Lower lobe of right lung (tissue), 2 donors: Measurements from ENCODE around the gene SLIT1. TPM values are rescaled to one million over a fixed set of nuclear protein-coding genes. Genes with fewer than 3 reads are reported as not detected.
A peak's percentile ranks its signal among the peaks of the same experiment; 100 is the strongest.

Source experiments
- ATAC-seq, 2 donors: fragments of 200-7000 bp; cut with Tn5 transposase; one replicate each; pipeline ENCODE4 v1.9.1; 2020 to 2022; ENCODE audit warnings: mild to moderate bottlenecking in 2 of 2, moderate library complexity in 2 of 2
- DNase-seq: peaks from one replicate; pipeline ENCODE4 v3.0.0-alpha.2; 2020
- H3K27ac ChIP-seq: fragments of 200-600 bp; one replicate; pipeline ENCODE4 v1.8.0; 2022
- H3K27me3 ChIP-seq: fragments of 200-600 bp; one replicate; pipeline ENCODE4 v1.8.0; 2022; ENCODE audit warnings: low read depth
- H3K36me3 ChIP-seq: fragments of 200-600 bp; one replicate; pipeline ENCODE4 v1.8.0; 2022; ENCODE audit warnings: mild to moderate bottlenecking
- H3K4me1 ChIP-seq: fragments of 200-600 bp; one replicate; pipeline ENCODE4 v1.8.0; 2022
- H3K4me3 ChIP-seq: fragments of 200-600 bp; one replicate; pipeline ENCODE4 v1.8.0; 2022; ENCODE audit warnings: mild to moderate bottlenecking
- H3K9me3 ChIP-seq: fragments of 200-600 bp; one replicate; pipeline ENCODE4 v1.8.0; 2022
- intact Hi-C: fragments of 100-400 bp; cut with DNase I; formaldehyde crosslinking; loops from one replicate; pipeline ENCODE4 v1.11.0; 2022
- total RNA-seq: library from RNA; stranded (reverse); fragmentation: NEBNext Ultra II Directional; extraction: Animal tissue kit (Norgen Biotek cat#: 25700); gene quantifications from one replicate; pipeline ENCODE4 v1.2.1, GENCODE V29; 2021
- TF ChIP-seq, protein P1 (sequence below): fragments of 200-600 bp; IDR thresholded peaks from one replicate; pipeline ENCODE4 v1.8.0; 2022; ENCODE audit warnings: antibody characterized with exemption, mild to moderate bottlenecking
- donor health status: DM: no; HTN: yes; CAD: no; lungs with severe emphysema.

SLIT1 gene
- total RNA-seq, 1 donor from 2014 or later, result 0.41 TPM

GRCh38 chr10:97059872-97060205 lies 125.9 kb downstream of the SLIT1 start:
- no peak overlapping the region for H3K4me3 ChIP-seq
- no peaks in the 10 kb centered on the region for H3K4me1 ChIP-seq
- H3K9me3 ChIP-seq, result no peaks in the 10 kb centered on the region
- no peak overlapping the region for H3K27ac ChIP-seq
- intact Hi-C loops, result no loop called here
- DNase-seq (no peak), ATAC-seq (no peak)
- TF ChIP-seq, protein P1, sequence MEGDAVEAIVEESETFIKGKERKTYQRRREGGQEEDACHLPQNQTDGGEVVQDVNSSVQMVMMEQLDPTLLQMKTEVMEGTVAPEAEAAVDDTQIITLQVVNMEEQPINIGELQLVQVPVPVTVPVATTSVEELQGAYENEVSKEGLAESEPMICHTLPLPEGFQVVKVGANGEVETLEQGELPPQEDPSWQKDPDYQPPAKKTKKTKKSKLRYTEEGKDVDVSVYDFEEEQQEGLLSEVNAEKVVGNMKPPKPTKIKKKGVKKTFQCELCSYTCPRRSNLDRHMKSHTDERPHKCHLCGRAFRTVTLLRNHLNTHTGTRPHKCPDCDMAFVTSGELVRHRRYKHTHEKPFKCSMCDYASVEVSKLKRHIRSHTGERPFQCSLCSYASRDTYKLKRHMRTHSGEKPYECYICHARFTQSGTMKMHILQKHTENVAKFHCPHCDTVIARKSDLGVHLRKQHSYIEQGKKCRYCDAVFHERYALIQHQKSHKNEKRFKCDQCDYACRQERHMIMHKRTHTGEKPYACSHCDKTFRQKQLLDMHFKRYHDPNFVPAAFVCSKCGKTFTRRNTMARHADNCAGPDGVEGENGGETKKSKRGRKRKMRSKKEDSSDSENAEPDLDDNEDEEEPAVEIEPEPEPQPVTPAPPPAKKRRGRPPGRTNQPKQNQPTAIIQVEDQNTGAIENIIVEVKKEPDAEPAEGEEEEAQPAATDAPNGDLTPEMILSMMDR, result no peak
- H3K36me3 ChIP-seq, result no peaks in the 10 kb centered on the region
- H3K27me3 ChIP-seq, result no peaks in the 10 kb centered on the region

DNA sequence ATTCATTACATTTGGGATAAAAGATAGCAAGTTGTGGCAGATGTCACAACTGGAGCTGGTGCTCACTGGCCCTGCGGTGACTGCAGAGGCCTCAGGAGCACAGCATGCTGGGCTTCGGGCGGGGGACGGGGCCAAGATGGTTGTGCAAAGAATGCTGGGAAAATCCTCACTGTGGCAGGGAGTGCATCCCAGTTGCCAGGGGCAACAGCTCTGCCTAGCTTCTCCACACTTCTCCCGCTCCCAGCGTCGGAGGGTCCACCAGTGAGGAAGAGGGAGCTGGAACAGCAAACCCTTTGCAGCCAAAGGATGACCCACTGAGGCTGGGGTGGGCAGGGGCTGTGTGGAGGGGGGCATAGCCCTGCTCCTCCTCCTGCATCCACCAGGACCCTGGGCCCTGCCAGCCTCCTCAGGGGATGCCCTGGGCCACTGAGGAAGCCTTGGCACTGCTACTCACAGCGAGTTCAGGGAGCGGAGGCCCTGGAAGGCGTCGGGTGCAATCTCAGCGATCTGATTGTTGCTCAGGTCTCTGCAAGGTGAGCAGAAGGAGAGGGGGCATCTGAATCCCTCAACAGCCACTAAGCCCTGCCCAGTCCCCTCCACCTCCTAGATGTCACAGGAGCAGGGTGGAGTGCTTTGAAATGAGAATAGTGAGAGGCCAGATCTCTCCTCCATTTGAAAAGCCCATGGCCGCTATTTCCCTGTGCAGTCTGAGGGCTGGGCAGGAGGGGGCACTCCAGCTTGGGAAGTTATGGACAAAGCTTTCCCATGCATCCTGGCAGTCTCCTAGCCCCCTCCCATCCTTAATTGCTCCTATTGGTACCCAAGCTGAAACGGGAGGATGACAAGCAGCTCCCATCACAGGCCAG lies 126.5 kb downstream of the SLIT1 start:
- intact Hi-C loops, result no loop called here
- H3K9me3 ChIP-seq, result no peaks in the 10 kb centered on the region
- TF ChIP-seq, protein P1, result no peak
- H3K36me3 ChIP-seq, result no peaks in the 10 kb centered on the region
- H3K4me3 ChIP-seq, result no peak overlapping the region
- H3K27ac ChIP-seq, result no peak overlapping the region
- H3K27me3 ChIP-seq, result no peaks in the 10 kb centered on the region
- no peak for ATAC-seq
- H3K4me1 ChIP-seq, result no peaks in the 10 kb centered on the region
- DNase-seq, result no peak

DNA sequence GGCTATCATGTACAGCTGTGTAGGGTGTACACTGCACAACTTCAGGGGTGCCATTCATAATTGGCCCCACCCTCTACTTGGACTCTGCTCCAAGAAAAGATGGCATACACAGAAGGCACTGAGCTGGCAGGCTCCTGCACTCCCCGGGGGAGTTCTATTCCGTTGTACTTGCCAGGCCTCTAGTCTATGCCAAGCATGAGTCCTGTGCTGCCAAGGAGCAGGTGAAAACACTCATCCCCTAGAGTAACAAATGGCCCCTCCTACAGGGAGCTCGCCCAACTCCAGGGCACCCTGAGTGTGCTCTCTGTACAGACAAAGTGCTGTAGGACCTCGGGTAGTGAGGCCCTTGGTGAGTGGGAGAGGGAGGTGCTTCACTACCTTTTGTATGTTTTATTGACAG lies 127.2 kb downstream of the SLIT1 start:
- H3K4me1 ChIP-seq, result no peaks in the 10 kb centered on the region
- H3K9me3 ChIP-seq, result no peaks in the 10 kb centered on the region
- DNase-seq, result no peak
- no peak overlapping the region for H3K27ac ChIP-seq
- intact Hi-C loops, result no loop called here
- no peak overlapping the region for H3K4me3 ChIP-seq
- peak; percentile 28 to 60 for ATAC-seq
- no peaks in the 10 kb centered on the region for H3K27me3 ChIP-seq
- TF ChIP-seq, protein P1, result no peak
- no peaks in the 10 kb centered on the region for H3K36me3 ChIP-seq

- ATAC-seq, result no peak
- intact Hi-C loops, result no loop called here
Measured at GRCh38 chr10:97057491-97058235, 128.1 kb downstream of the SLIT1 start.

GRCh38 chr10:97056003-97056630 lies 129.6 kb downstream of the SLIT1 start:
- Histone ChIP-seq H3K27me3 (no peaks in the 10 kb centered on the region), H3K36me3 (no peaks in the 10 kb centered on the region), H3K4me3 (no peak overlapping the region), H3K4me1 (no peaks in the 10 kb centered on the region), H3K9me3 (no peaks in the 10 kb centered on the region), H3K27ac (no peak overlapping the region)
- TF ChIP-seq, protein P1, result no peak
- intact Hi-C loops, result no loop called here
- no peak for DNase-seq
- no peak for ATAC-seq

More at GRCh38 chr10:97057491-97058235, 128.1 kb downstream of the SLIT1 start:
- TF ChIP-seq, protein P1, result no peak
- no peak for DNase-seq
- H3K27ac ChIP-seq, result no peak overlapping the region
- no peaks in the 10 kb centered on the region for H3K9me3 ChIP-seq
- no peaks in the 10 kb centered on the region for H3K27me3 ChIP-seq
- no peaks in the 10 kb centered on the region for H3K4me1 ChIP-seq
- H3K36me3 ChIP-seq, result no peaks in the 10 kb centered on the region
- H3K4me3 ChIP-seq, result no peak overlapping the region
